Liver (tissue), 3 donors: ENCODE measurements around the gene SSNA1.

Experiments used
- CTCF ChIP-seq: fragments of 150-350 bp; IDR thresholded peaks from 2 replicates; pipeline ENCODE4 v1.5.1; 2017; ENCODE audit warnings: improper control_type of control experiment, low read depth, low read length; ENCODE audit not compliant: missing input control
- EGR1 ChIP-seq, 2 donors: IDR thresholded peaks; 2 replicates each; pipeline ENCODE4 v1.6.1; 2016 to 2018; ENCODE audit warnings: antibody characterized with exemption in 2 of 2, low read depth in 2 of 2
- GABPA ChIP-seq, 2 donors: IDR thresholded peaks in 1 of 2; conservative IDR thresholded peaks in 1 of 2; 2 replicates each; pipeline ENCODE4 v1.6.1; 2016; ENCODE audit warnings: antibody characterized with exemption in 2 of 2, mild to moderate bottlenecking in 1 of 2, moderate library complexity in 1 of 2
- HNF4G ChIP-seq: IDR thresholded peaks from 2 replicates; pipeline ENCODE4 v1.6.1; 2016; ENCODE audit warnings: antibody characterized with exemption
- JUND ChIP-seq, 2 donors: IDR thresholded peaks; 2 replicates each; pipeline ENCODE4 v1.6.1; 2016; ENCODE audit warnings: antibody characterized with exemption in 2 of 2
- MAX ChIP-seq: IDR thresholded peaks from 2 replicates; pipeline ENCODE4 v1.6.1; 2016; ENCODE audit warnings: antibody characterized with exemption
- NR2F2 ChIP-seq: IDR thresholded peaks from 2 replicates; pipeline ENCODE4 v1.6.1; 2016; ENCODE audit warnings: antibody characterized with exemption
- RAD21 ChIP-seq, 2 donors: IDR thresholded peaks; 2 replicates each; pipeline ENCODE4 v1.6.1; 2016; ENCODE audit warnings: antibody characterized with exemption in 2 of 2, mild to moderate bottlenecking in 2 of 2
- RXRA ChIP-seq, 2 donors: IDR thresholded peaks; 2 replicates each; pipeline ENCODE4 v1.6.1; 2017 to 2018; ENCODE audit warnings: antibody characterized with exemption in 2 of 2, mild to moderate bottlenecking in 1 of 2
- SP1 ChIP-seq: IDR thresholded peaks from 2 replicates; pipeline ENCODE4 v1.6.1; 2018; ENCODE audit warnings: antibody characterized with exemption, mild to moderate bottlenecking
- TAF1 ChIP-seq: conservative IDR thresholded peaks from 2 replicates; pipeline ENCODE4 v1.6.1; 2016; ENCODE audit warnings: antibody characterized with exemption, mild to moderate bottlenecking
- YY1 ChIP-seq: IDR thresholded peaks from 2 replicates; pipeline ENCODE4 v1.6.1; 2016; ENCODE audit warnings: antibody characterized with exemption, mild to moderate bottlenecking
- ZBTB33 ChIP-seq: IDR thresholded peaks from 2 replicates; pipeline ENCODE4 v1.6.1; 2016; ENCODE audit warnings: antibody characterized with exemption
- TF ChIP-seq, protein P1 (sequence below): IDR thresholded peaks from 2 replicates; pipeline ENCODE4 v1.6.1; 2016; ENCODE audit warnings: antibody characterized with exemption, mild to moderate bottlenecking
- donor health status: healthy.
- donor health status: healthy.

DNA sequence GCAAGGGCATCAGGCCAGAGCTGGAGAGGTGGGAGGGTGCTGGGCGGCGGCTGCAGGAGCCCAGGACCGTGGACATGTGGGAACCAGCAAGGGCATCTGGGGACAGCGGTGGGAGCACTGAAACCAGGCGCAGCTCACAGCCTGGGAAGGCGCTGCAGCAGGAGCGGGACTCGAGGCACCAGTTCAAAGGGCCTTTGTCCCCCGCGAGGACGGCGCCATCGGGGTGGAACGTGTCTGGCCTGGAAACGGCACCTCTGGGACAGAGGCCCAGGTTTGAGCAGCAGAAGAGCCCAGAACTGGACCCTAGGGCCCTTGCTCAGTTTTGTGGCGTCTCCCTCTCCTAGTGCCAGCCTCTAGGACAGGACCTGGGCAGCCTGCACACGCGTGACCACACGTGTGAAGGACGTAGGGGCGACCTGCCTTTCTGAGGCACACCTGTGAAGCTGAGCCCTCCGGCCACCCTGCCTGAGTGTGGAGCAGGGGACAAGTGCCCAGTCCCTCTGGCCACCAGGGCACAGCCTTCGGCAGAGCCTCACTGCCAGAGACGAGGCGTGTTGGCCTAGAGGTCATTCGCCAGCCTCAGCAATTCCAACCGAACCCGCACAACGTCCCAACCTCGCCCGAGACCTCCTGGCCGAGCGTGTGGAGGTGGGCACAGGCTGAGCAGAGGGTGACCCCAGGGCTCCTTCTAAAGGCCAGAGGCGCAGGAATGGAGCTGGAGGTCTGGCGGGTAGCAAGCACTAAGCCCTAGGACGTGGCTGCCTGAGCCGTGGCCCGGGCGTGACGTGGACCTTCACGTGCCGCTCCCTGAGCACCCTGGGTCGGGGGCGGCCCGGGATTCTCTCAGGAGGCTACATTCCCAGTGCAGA, 14.4 kb upstream of the SSNA1 start:
- TF ChIP-seq CTCF (no peak), RAD21 (IDR thresholded peaks at IDR 0.05) (no peak), EGR1 (IDR thresholded peaks at IDR 0.05; ENCODE audit: low read depth in 2 of 2) (no peak), ZBTB33 (no peak), TAF1 (no peak), JUND (IDR thresholded peaks at IDR 0.05) (no peak), YY1 (no peak), MAX (no peak), NR2F2 (no peak), SP1 (no peak), GABPA (IDR thresholded peaks at IDR 0.05 in 1 of 2, conservative IDR thresholded peaks at IDR 0.05 in 1 of 2) (no peak), RXRA (IDR thresholded peaks at IDR 0.05) (no peak), HNF4G (no peak)
- TF ChIP-seq, protein P1, sequence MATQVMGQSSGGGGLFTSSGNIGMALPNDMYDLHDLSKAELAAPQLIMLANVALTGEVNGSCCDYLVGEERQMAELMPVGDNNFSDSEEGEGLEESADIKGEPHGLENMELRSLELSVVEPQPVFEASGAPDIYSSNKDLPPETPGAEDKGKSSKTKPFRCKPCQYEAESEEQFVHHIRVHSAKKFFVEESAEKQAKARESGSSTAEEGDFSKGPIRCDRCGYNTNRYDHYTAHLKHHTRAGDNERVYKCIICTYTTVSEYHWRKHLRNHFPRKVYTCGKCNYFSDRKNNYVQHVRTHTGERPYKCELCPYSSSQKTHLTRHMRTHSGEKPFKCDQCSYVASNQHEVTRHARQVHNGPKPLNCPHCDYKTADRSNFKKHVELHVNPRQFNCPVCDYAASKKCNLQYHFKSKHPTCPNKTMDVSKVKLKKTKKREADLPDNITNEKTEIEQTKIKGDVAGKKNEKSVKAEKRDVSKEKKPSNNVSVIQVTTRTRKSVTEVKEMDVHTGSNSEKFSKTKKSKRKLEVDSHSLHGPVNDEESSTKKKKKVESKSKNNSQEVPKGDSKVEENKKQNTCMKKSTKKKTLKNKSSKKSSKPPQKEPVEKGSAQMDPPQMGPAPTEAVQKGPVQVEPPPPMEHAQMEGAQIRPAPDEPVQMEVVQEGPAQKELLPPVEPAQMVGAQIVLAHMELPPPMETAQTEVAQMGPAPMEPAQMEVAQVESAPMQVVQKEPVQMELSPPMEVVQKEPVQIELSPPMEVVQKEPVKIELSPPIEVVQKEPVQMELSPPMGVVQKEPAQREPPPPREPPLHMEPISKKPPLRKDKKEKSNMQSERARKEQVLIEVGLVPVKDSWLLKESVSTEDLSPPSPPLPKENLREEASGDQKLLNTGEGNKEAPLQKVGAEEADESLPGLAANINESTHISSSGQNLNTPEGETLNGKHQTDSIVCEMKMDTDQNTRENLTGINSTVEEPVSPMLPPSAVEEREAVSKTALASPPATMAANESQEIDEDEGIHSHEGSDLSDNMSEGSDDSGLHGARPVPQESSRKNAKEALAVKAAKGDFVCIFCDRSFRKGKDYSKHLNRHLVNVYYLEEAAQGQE = no peak
